ENCODE data around the gene SIX1. TPM values are rescaled to one million over a fixed set of nuclear protein-coding genes. Genes with fewer than 3 reads are reported as not detected.

SIX1 gene
- total and polyA plus RNA-seq, 2 of the 13 experiments (the other 11 are each of a cell fraction or from before 2014, with no cell fraction given), result 1.7 to 6.5 TPM

DNA sequence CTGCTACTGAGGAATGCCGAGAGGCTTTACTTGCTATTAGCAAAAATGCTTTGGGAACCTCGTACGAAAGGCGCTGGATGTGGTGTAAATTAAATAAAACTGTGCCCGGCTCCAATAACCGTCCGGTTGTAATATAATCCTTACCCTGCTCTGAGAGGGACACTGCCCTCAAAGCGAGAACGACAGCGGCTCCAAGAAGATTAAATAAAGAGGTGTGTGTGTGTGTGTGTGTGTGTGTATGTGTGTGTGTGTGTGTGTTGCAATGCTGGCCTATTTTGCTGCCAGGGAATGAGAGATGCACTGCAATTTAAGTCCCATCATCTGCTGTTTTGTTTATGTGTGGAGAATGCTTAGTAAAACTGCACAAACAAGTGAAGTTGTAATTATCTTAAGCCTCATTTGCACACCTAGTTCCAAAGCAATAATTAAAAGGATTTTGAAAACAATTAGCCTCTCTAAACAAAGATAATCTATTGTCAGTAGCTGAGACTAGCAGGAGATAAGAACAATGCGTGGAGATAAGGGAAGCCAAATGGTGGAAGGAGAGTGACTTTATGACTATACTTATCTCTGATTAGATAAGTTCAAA is 1.2 kb upstream of the SIX1 start:
- Histone ChIP-seq H3K36me3 (replicated peaks in 1 of 2; ENCODE audit: control insufficient read depth in 1 of 2, insufficient read depth in 2 of 2, low read length in 2 of 2) (no peaks in the 10 kb centered on the region), H3K4me3 (replicated peaks in 1 of 3; ENCODE audit: insufficient read depth in 1 of 3, low read depth in 2 of 3, low read length in 3 of 3) (peak overlapping the region; percentile 75 to 79 (median 77)), H2AFZ (ENCODE audit: low read length) (peak overlapping the region; percentile 55), H3K4me2 (ENCODE audit: low read depth, low read length) (peak overlapping the region; percentile 96), H3K79me2 (ENCODE audit: insufficient read depth, low read length) (peaks cover 34% of the 10 kb centered on the region), H3K9me3 (ENCODE audit: low read length) (no peaks in the 10 kb centered on the region), H3K27ac (ENCODE audit: extremely low read length, insufficient read depth, low read length) (no peak overlapping the region), H3K9ac (ENCODE audit: insufficient read depth, low read depth, low read length) (peak overlapping the region; percentile 39; the same call in 1 of the 2 replicates), H3K27me3 (ENCODE audit: control insufficient read depth in 1 of 2, insufficient read depth in 2 of 2, low read length in 2 of 2) (peaks cover 1 to 32% of the 10 kb centered on the region in 2 experiments; a peak in 4 of 5 replicates), H4K20me1 (ENCODE audit: insufficient read depth, low read length) (no peaks in the 10 kb centered on the region), H3K4me1 (ENCODE audit: insufficient read depth, low read length) (peaks cover 47% of the 10 kb centered on the region)
- no peak for ATAC-seq
- 2% methylated on average over 11 of the region's 11 CpGs for WGBS (ENCODE audit: low lambda C conversion rate)
- in situ Hi-C loops (cut with HindIII; ENCODE audit: extremely low pct_ligation_motif_present, low pct_unique_long_range_greater_than_20kb), result no loop called here
- CTCF ChIA-PET (ENCODE audit: low intra/inter-chr PET ratio, low total read pairs), result no interaction called here
- TF ChIP-seq, protein P1, sequence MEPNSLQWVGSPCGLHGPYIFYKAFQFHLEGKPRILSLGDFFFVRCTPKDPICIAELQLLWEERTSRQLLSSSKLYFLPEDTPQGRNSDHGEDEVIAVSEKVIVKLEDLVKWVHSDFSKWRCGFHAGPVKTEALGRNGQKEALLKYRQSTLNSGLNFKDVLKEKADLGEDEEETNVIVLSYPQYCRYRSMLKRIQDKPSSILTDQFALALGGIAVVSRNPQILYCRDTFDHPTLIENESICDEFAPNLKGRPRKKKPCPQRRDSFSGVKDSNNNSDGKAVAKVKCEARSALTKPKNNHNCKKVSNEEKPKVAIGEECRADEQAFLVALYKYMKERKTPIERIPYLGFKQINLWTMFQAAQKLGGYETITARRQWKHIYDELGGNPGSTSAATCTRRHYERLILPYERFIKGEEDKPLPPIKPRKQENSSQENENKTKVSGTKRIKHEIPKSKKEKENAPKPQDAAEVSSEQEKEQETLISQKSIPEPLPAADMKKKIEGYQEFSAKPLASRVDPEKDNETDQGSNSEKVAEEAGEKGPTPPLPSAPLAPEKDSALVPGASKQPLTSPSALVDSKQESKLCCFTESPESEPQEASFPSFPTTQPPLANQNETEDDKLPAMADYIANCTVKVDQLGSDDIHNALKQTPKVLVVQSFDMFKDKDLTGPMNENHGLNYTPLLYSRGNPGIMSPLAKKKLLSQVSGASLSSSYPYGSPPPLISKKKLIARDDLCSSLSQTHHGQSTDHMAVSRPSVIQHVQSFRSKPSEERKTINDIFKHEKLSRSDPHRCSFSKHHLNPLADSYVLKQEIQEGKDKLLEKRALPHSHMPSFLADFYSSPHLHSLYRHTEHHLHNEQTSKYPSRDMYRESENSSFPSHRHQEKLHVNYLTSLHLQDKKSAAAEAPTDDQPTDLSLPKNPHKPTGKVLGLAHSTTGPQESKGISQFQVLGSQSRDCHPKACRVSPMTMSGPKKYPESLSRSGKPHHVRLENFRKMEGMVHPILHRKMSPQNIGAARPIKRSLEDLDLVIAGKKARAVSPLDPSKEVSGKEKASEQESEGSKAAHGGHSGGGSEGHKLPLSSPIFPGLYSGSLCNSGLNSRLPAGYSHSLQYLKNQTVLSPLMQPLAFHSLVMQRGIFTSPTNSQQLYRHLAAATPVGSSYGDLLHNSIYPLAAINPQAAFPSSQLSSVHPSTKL (CRISPR knock-in tag; IDR thresholded peaks at IDR 0.05), result no peak
- TF ChIP-seq ZNF446 (CRISPR knock-in tag; IDR thresholded peaks at IDR 0.05) (0 out of 2 replicates have a peak, but pooled peaks have one; percentile 41), ZNF646 (CRISPR knock-in tag; IDR thresholded peaks at IDR 0.05) (peak; percentile 76), CEBPB (IDR thresholded peaks at IDR 0.05; ENCODE audit: borderline replicate concordance, low read depth, low read length) (peak; percentile 43; the same call in 1 of the 2 replicates), JUNB (CRISPR knock-in tag; IDR thresholded peaks at IDR 0.05; ENCODE audit: borderline replicate concordance) (peak; percentile 28; the same call in 1 of the 2 replicates), ZNF674 (CRISPR knock-in tag; IDR thresholded peaks at IDR 0.05; ENCODE audit: low read depth) (no peak), SOX13 (IDR thresholded peaks at IDR 0.05) (no peak), SOX13 (CRISPR knock-in tag; conservative IDR thresholded peaks at IDR 0.05 in 1 of 2, IDR thresholded peaks at IDR 0.05 in 1 of 2) (0 out of 4 replicates have a peak, but pooled peaks of 1 of the 2 experiments have one; percentile 21), CEBPG (CRISPR knock-in tag; IDR thresholded peaks at IDR 0.05) (0 out of 2 replicates have a peak, but pooled peaks have one; percentile 4)
- DNase-seq (ENCODE audit: low spot score), result no peak
- intact Hi-C loops (cut with micrococcal nuclease; ENCODE audit: unreplicated experiment), result no loop called here
- POLR2A ChIA-PET, result interaction anchor here (0.7 to 1.3 kb wide), 4 partner anchors 15 to 330 kb away, joined by 3 to 5 read pairs (median 3); partner anchors contain the start of genes SIX4, SLC38A6 and TRMT5
- no peak for FAIRE-seq
- no TSS peak for BruUV-seq (replicated peaks)
